H1 (cell line): ENCODE data around the gene ZNF496. TPM values are rescaled to one million over a fixed set of nuclear protein-coding genes. Genes with fewer than 3 reads are reported as not detected.

Experiments
- EGR1 ChIP-seq: IDR thresholded peaks from 2 replicates; pipeline ENCODE4 v1.6.1; 2011; ENCODE audit warnings: low read depth, low read length, borderline replicate concordance
- USF2 ChIP-seq: IDR thresholded peaks from 2 replicates; pipeline ENCODE4 v1.6.1; 2011; ENCODE audit warnings: low read length, improper control_type of control experiment
- polyA plus RNA-seq, 7 experiments: library from polyadenylated mRNA; depleted of rRNA in 3 of 7; stranded (reverse) in 5 of 7; unstranded in 2 of 7; fragments of >200 nt in 5 of 7; fragments of 200-250 nt in 2 of 7; gene quantifications; 1 replicate in 5 of 7; 2 replicates in 1 of 7; 4 replicates in 1 of 7; pipeline versions ENCODE4 v1.2.1 to v1.2.3, GENCODE V29; 2011 to 2013; ENCODE audit warnings: missing spikeins in 2 of 7, mixed read lengths in 2 of 7
- total RNA-seq: library from RNA; stranded (reverse); fragmentation: NEBNext Ultra II Directional; extraction: Animal tissue kit (Norgen Biotek cat#: 25700); gene quantifications from 2 replicates; pipeline ENCODE4 v1.2.1, GENCODE V29; 2021

ZNF496 gene
- total and polyA plus RNA-seq, 2 of the 8 experiments (the other 6 are each of a cell fraction or from before 2014, with no cell fraction given), result 27.9 to 71.4 TPM

- TF ChIP-seq USF2 (no peak), EGR1 (no peak)
- TF ChIP-seq, all 59 proteins: peak for 0
These were observed 33.6 kb downstream of the ZNF496 start (continued) for GRCh38 chr1:247298124-247298481.
